NCI-H1092 (cell line): ENCODE measurements around the gene CPAMD8.
"Not testable (repeated sequence)": the region's sequence is repeated elsewhere in the genome, so short reads cannot be mapped to it uniquely, and the experiment has no call there.

Experiments
- DNase-seq: peaks from one replicate; lab custom pipeline; 2025; lab: John Stamatoyannopoulos, UW

Gene CPAMD8

GRCh38 chr19:16945762-16946465 lies 80.7 kb downstream of the CPAMD8 start:
- no peak for DNase-seq

GRCh38 chr19:16945364-16945714 lies 81.3 kb downstream of the CPAMD8 start:
- no peak for DNase-seq

- no peak for DNase-seq
Measured at GRCh38 chr19:16944626-16945363, 81.8 kb downstream of the CPAMD8 start.

- no peak for DNase-seq
Measured at GRCh38 chr19:16943942-16944625, 82.5 kb downstream of the CPAMD8 start.

- DNase-seq, result not testable (repeated sequence)
Measured at GRCh38 chr19:16943090-16943489, 83.5 kb downstream of the CPAMD8 start.

GRCh38 chr19:16942583-16942982 lies 84.0 kb downstream of the CPAMD8 start:
- no peak for DNase-seq

- no peak for DNase-seq
Measured at GRCh38 chr19:16940626-16941025, 86.0 kb downstream of the CPAMD8 start.

- DNase-seq, result not testable (repeated sequence)
Measured at GRCh38 chr19:16940063-16940462, 86.5 kb downstream of the CPAMD8 start.

GRCh38 chr19:16938211-16938610 lies 88.4 kb downstream of the CPAMD8 start:
- no peak for DNase-seq

GRCh38 chr19:16937796-16938195 lies 88.8 kb downstream of the CPAMD8 start:
- not testable (repeated sequence) for DNase-seq

GRCh38 chr19:16936901-16937300 lies 89.7 kb downstream of the CPAMD8 start:
- DNase-seq, result no peak

GRCh38 chr19:16934489-16934888 lies 92.1 kb downstream of the CPAMD8 start:
- DNase-seq, result no peak

GRCh38 chr19:16931306-16931705 lies 95.3 kb downstream of the CPAMD8 start:
- no peak for DNase-seq

- DNase-seq, result no peak
Measured at GRCh38 chr19:16930753-16931152, 95.9 kb downstream of the CPAMD8 start.

GRCh38 chr19:16928916-16929315 lies 97.7 kb downstream of the CPAMD8 start:
- no peak for DNase-seq

- no peak for DNase-seq
Measured at GRCh38 chr19:16928351-16928750, 98.3 kb downstream of the CPAMD8 start.

- DNase-seq, result no peak
Measured at GRCh38 chr19:16927883-16928282, 98.7 kb downstream of the CPAMD8 start.

GRCh38 chr19:16922949-16923348 lies 103.7 kb downstream of the CPAMD8 start:
- no peak for DNase-seq

- no peak for DNase-seq
Measured at GRCh38 chr19:16922592-16922934, 104.0 kb downstream of the CPAMD8 start.

GRCh38 chr19:16921766-16922591 lies 104.6 kb downstream of the CPAMD8 start:
- DNase-seq, result no peak

- DNase-seq, result no peak
Measured at GRCh38 chr19:16920816-16921529, 105.6 kb downstream of the CPAMD8 start.

GRCh38 chr19:16919496-16919895 lies 107.1 kb downstream of the CPAMD8 start:
- DNase-seq, result no peak
